Caki2 (cell line): ENCODE results near the gene SLC24A3. TPM values are rescaled to one million over a fixed set of nuclear protein-coding genes. Genes with fewer than 3 reads are reported as not detected.
"Not testable (repeated sequence)": the region's sequence is repeated elsewhere in the genome, so short reads cannot be mapped to it uniquely, and the experiment has no call there.

ENCODE experiments used
- DNase-seq: peaks from one replicate; pipeline ENCODE4 v3.0.0-alpha.2; 2015; ENCODE audit warnings: low read depth
- in situ Hi-C: cut with HindIII; loops from 2 replicates; pipeline ENCODE4 v1.10.0; 2016; ENCODE audit warnings: low sequenced_read_pairs, low pct_unique_long_range_greater_than_20kb, mixed read lengths
- total RNA-seq: library from RNA; depleted of rRNA; stranded (reverse); fragments of >200 nt; shearing (Covaris generic); gene quantifications from 2 replicates; pipeline ENCODE4 v1.2.3, GENCODE V29; 2014; ENCODE audit warnings: low replicate concordance

SLC24A3 gene
- total RNA-seq, 1 experiment from 2014 or later = not detected

DNA sequence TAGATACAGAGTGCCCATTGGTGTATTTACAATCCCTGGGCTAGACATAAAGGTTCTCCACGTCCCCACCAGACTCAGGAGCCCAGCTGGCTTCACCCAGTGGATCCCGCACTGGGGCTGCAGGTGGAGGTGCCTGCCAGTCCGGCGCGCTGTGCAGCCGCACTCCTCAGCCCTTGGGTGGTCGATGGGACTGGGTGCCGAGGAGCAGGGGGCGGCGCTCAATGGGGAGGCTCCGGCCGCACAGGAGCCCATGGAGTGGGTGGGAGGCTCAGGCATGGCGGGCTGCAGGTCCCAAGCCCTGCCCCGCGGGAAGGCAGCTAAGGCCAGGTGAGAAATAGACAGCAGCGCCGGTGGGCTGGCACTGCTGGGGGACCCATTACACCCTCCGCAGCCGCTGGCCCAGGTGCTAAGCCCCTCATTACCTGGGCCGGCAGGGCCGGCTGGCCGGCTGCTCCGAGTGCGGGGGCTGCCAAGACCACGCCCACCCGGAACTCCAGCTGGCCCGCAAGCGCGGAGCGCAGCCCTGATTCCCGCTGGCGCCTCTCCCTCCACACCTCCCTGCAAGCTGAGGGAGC, 427.1 kb downstream of the SLC24A3 start:
- in situ Hi-C loops, DNase-seq: not testable (repeated sequence)

DNA sequence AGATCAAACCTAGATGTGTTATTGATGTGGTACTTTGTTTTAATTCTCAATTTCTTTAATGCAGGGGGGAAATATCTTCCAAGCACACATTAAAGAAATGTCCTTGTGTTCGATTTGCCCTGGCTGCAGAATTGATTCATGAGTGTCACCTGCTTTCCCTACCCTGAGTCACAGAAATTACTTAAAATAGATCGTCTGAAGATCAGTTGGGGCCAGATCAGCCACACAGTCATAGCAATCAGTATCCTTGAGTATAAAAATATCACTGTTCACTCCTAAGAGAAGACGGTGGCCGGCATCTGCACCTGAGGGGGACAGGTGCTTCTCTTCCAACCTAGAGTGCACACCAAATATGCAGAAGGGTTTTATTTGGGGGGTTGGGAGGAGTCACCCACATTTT, 430.4 kb downstream of the SLC24A3 start:
- in situ Hi-C loops = no loop called here
- DNase-seq = no peak

DNA sequence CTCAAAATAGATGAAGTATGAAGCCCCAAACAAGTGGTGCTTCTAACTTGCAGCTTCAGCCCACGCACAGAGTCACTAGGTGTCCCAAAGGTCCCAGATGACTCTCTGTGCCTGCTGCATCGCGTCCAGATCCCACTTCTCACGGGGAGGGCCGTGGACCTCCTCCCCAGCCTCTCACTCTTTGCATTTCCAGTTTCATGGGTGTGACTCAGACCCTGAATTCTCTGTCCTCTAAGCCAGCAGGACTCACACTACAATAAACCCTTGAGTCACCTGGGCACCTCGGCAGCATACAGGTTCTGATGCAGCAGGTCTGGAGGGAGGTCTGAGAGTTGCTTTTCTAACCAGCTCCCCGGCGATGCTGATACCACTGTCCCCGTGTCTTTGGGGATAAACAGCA, 431.6 kb downstream of the SLC24A3 start:
- in situ Hi-C loops = no loop called here
- no peak for DNase-seq

DNA sequence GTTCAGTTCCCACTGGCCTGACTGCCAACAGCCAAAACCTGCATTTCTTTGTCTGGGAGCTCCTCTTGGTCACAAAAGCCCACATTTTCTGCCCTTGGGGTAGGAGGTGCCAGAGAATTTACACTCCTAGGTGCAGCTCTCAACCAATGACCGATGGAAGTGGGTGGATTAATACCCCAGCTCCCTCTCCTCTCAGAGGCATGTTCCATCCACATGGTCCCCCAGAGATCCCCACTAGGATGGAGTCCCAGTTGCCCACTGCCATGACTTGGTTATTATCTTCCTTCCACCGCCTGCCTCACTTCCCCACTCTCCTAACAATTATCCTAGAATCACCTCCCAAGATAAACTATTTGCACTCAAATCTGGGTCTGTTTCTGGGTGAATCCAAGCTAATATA, 434.5 kb downstream of the SLC24A3 start:
- DNase-seq = no peak
- in situ Hi-C loops = no loop called here

DNA sequence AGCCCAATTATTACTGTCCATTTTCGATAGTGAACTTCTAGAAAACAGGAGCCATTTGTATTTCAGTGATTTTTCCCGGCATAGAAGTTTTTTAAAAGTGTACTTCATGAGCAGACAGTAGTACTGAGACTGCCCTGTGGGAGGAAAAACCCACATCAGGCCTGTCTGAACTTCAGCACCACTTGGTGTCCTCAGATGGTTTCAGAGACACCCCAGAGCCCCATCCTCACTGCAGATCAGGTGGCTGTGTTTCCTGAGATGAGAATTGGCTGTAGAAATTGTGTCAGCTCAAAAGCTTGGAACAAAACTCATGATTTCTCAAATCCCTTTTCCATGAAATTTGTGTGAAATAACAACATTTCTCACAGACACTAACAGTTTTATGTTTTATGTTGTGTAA, 435.6 kb downstream of the SLC24A3 start:
- in situ Hi-C loops = no loop called here
- DNase-seq = no peak

DNA sequence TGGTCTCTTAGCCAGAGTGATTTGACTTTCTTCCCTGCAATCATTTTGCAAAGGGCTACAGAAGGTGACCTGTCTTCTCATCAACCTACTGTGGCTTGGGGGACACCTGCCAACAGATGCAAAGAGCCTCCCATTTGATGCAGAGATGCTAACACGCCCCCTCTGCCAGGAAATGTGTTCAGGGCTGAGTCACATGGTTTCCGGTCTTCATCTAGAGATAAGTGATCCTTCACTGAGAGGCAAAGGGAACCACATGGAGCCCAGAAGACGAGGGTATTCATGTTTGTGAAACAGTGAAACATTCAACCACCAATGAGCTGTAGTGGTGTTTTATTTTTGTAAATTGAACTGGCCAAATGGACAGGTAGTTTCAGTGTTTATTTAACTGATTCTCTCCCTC, 436.6 kb downstream of the SLC24A3 start:
- no peak for DNase-seq

DNA sequence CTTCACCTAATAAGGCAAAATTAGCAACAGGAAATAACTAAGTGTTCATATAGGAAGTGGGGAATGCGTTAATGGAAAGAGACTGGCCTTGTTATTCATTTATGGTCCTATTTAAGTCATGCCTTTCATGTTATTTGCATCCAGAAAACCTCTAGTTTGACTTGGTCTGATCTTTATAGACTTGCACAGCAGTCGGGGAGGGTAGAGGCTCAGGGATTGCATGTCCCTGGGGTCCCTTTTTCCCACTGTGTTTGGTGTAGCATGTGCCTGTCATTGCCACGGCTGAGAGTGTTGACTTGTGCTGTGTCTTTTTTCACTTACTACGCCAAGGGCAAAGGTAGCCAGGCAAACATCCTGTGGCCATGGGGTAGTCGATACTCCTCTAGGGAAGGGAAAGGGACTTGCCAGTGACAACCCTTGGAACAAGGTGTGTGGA, 440.2 kb downstream of the SLC24A3 start:
- in situ Hi-C loops = no loop called here
- no peak for DNase-seq

More for the DNA sequence above, 436.6 kb downstream of the SLC24A3 start:
- in situ Hi-C loops = no loop called here

DNA sequence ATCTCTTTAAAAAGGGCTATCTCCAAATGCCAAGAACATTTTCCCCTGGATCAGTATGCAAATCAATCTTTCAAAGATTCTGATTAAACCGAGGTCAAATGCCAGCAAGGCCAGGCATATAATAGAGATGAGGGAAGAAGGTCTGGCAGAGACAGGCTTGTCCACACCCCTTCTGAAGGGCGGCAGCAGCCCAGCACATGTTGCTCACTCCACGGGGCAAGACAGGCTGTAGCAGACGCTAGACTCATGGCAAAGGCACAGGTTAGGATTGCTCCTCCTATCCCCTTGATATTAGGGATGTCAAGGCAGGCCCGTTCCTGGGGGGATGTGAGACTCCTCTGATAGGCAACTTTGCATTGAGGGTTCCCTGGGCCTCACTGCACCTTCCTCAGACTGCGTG, 440.9 kb downstream of the SLC24A3 start:
- no peak for DNase-seq
- in situ Hi-C loops = no loop called here

DNA sequence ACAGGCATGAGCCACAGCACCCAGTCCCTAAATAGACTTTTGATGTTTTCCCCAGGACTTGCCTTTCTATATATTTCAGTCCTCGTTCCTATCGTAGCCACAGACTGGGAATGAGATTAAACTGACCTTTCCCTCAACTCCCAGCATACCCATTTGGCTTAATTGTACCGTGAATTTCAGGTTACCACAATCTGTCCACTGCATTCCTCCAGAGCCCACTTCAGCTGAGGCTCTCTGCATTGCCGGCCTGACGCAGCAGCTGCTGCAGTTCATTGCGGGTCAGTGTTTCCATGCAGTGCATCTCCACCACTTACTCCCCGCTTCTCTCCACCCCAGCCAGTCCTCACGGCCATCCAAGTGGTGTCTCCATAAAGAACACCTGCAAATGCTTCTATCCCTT, 442.5 kb downstream of the SLC24A3 start:
- no peak for DNase-seq
- in situ Hi-C loops = no loop called here

DNA sequence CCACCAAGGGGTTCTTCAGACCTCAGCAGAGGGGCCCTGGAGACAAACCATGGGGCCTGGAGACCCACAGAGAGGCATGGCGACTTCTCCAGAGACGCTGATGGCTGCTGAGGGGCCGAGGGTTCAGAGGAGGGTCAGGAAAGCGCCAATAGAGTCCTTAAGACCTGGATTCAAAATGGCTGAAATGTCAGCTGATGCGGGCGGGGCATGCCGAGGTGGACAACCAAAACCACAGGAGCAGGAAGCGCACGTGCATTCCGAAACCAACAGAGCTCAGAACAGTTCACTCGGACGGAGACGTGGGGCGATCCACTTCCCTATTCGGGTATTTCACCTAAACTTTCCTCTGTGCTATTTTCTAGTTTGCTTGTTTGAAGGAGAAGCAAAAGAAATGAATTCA, 445.7 kb downstream of the SLC24A3 start:
- in situ Hi-C loops = no loop called here
- no peak for DNase-seq

DNA sequence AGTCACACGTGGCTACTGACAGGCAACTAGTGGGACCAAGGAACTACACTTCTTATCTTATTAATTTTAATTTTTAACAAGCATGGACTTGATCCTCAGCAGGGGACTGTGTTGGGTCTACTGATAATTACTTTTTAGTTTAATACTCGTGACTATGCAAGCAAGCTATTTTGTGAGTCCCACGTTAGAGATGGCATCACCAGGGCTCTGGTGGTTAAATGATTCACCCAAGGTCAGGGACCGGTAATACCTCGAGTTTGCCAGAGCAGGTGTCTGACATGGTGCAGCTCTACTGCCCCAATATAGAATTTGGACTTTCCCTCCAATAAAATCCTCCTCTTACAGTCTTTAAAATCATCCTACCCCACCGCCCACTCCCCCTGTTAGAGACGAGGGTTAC, 447.0 kb downstream of the SLC24A3 start:
- DNase-seq = no peak
- in situ Hi-C loops = no loop called here

DNA sequence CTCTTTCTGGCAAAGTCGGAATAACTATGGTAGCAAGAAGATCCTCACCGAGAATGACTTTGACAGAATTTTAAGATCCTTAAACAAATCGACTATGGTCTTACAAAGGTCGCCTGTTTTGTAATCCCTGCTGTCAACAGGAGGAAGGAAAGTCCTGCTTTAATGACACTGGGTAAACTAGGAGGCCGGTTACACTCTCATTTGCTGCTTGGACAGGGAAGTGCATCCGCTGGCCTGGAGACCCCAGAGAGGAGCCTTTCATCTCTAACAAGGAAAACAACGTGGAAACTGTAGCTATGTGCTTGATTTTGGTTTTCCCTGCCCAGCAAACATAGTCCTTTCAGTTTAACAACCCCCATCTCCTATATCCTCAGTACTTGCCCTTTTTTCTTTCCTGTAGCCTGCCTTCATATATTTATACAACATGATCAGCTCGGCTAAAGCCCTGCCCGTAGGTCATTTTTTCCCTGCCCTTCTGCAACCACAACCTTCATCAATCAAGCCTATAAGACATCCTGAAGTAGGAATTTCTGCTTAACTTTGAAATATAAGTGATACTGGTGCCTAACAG, 448.5 kb downstream of the SLC24A3 start:
- DNase-seq = no peak
- in situ Hi-C loops = no loop called here

DNA sequence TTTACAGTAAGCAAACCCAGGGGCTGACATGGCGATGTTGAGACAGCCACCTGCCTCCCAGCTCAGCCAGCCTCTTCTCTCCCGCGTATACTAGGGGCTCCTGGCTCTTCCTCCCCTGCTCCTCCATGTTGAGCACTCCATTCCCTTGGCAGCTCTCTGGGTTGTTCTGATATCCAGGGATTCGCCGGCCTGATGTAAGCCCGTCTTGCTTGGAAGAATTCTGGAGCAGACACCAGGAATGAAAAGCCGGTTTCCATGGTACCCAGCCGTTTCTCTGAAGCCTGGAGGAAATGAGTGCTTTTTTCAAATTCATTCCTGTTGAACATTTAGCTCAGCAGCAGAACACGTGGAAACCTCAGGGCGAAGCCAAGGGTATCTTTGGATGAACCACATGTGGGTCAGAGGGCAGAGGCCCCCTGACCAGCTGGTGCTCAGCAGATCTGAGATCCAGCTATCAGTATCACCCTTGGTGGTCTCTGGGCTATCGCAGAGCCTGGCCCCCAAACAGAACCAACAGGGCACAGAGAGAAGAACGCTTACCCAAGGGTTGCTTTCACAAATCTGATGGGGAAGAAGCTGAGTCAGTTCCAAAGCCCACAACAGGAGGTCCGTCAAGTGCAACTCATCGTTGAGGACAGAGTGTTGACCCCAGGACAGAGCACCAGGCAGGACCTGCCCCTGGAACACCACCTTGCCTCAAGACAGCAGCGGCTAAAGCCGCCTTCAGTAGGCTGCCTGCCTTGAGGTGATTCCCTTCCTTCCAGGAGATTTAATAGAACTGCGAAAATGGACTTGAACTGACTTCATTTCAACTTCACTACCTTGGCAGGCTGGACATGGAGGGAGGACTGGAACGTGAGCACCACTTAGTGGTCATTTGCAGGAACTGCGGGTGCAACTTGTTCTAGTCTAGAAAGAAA, 449.5 kb downstream of the SLC24A3 start:
- in situ Hi-C loops = no loop called here
- DNase-seq = peak; percentile 46

DNA sequence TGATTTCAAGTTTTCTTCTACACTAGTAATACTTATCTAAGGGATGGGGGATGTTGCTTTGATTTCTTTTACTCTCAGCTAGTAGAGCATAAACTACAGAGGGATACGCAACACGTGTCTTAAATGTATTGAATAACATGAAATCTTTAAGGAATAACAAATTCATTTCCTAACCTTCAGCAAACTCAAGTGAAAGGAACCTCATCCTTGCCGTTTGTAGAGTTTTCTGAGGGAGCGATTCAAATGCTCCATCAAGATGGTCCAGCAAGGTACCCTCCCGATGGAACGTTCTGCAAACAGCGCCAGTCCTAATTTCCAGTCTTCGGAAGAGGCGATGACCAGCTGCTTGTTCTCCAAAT, 450.2 kb downstream of the SLC24A3 start:
- no peak for DNase-seq
- in situ Hi-C loops = no loop called here

DNA sequence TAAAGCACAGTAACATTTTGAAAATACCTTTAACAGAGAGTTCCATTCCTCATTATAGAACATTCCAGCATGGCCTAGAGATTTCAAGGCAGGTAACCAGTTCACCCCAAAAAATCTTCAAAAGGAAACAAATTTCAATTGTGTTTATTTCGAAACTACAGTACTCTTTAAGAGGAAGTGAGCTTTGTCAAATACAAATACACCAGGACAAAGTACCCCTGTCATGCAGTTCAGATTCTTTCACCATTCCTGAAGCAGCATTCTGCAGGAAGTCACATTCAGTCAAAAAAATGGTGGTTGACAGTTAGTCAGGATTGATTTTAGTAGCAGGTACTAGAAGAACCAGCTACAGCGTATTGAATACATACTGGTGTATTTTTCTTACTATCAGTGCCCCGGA, 456.0 kb downstream of the SLC24A3 start:
- in situ Hi-C loops = no loop called here

DNA sequence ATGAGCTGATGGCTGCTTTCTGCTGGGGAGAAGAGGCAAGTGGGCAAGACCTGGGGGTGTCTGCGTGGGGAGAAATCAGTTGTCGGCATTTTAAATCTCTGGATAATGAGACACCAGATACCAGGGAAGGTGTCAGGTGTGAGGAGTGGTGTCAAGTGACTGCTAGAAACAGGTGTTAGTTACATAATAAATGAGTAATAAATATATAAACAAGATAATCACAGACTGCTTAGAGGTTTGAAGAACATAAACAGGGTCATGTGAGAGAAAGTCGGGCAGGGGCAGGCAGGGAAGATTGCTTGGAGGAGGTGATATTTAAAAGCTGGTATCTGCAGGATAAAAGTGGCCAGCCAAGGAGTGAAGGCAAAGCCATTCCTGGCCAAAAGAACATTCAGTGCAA, 458.4 kb downstream of the SLC24A3 start:
- in situ Hi-C loops = no loop called here
- no peak for DNase-seq

More for the DNA sequence above, 456.0 kb downstream of the SLC24A3 start:
- DNase-seq = no peak

DNA sequence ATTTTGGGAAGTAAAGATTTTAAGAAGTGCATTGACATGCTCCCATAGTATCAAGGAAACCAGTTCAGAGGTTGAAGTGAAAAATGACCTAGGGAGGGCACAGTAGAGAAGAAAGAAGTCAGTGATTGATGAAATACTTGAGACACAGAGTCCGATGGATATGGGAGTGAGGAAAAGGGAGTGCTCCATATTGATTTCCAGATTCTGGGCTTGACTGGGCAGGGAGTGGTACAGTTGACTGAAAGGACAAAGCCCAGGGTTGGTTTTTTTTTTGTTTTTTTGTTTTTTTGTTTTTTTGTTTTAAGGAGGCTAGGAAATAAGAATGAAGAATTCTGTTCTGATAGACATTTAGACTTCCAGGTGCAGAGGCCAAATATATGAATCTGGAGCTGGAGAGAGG, 458.9 kb downstream of the SLC24A3 start:
- DNase-seq = no peak
- in situ Hi-C loops = no loop called here

DNA sequence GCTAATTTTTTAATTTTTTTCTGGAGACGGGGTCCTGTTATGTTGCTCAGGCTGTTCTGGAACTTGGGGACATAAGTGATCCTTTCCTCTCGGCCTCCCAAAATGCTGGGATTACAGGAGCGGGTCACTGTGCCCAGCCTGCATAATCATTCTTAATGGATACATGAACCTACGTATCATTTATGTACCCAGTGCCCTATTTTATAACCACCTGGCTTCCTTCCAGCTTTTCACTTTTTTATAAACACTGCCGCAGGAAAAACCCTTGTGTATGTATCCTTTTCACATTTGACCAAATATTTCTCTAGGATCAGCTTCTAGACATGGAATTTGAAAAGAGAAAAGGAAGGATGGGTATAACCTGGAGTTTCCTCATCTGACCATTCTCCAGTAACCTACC, 460.1 kb downstream of the SLC24A3 start:
- in situ Hi-C loops = no loop called here
- no peak for DNase-seq

DNA sequence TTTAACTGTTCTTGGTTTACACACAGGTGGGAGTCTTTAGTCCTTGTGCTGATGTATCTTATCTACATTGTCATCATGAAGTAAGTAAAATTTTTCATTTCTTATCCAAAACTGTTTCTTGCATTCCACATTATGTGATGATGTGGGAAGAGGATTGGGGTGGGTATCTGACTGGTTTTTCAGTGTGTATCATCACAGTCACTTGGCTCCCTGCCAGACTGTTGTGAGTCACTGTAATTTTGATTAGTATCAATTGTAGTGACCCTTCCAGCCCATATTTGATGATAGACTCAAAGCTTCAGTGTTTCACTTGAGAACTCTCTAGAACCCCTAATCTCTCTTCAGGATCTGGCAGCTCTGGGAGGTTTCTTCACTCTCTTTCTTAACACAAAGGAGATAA, 461.1 kb downstream of the SLC24A3 start:
- DNase-seq = no peak
- in situ Hi-C loops = no loop called here

DNA sequence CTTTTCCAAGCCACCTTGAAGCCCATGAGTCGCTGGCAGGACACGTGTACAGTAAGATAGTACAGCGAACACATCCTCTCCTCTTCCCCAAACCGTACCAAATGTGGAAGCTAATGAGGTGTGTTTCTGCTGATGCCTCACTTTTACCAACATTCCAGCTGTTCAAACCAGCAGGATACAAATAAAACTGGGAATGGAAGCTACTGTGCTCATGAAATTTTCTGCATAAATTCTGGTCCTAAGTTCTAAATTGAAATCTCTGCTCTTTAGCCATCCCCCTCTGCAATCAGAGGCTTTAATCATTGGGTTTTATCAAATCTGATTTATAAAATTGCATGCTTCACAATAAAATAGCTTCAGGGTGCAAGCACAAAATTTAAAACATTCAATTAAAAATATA, 463.8 kb downstream of the SLC24A3 start:
- DNase-seq = no peak
- in situ Hi-C loops = no loop called here
